NB4 (cell line): ENCODE data around the gene ELOA.

Experiments
- DNase-seq: peaks from one replicate; pipeline ENCODE4 v3.0.0; 2010; ENCODE audit warnings: low read depth
- H3K4me3 ChIP-seq: one replicate; pipeline ENCODE4 v1.5.1; 2011; ENCODE audit warnings: mild to moderate bottlenecking, low read depth, low read length, moderate library complexity
- MYC ChIP-seq: IDR thresholded peaks from 2 replicates; pipeline ENCODE4 v1.6.1; 2011; ENCODE audit warnings: low read depth, low read length
- POLR2A ChIP-seq: IDR thresholded peaks from 2 replicates; pipeline ENCODE4 v1.6.1; 2011; ENCODE audit warnings: mild to moderate bottlenecking; ENCODE audit not compliant: insufficient read length; ENCODE audit errors: extremely low read depth
- TF ChIP-seq, protein P1 (sequence below): IDR thresholded peaks from 2 replicates; pipeline ENCODE4 v1.6.1; 2011; ENCODE audit warnings: low read depth, low read length
- TF ChIP-seq, protein P2 (sequence below): IDR thresholded peaks from one replicate; pipeline ENCODE4 v1.5.1; 2012; ENCODE audit warnings: low read depth, low read length

Gene ELOA, protein sequence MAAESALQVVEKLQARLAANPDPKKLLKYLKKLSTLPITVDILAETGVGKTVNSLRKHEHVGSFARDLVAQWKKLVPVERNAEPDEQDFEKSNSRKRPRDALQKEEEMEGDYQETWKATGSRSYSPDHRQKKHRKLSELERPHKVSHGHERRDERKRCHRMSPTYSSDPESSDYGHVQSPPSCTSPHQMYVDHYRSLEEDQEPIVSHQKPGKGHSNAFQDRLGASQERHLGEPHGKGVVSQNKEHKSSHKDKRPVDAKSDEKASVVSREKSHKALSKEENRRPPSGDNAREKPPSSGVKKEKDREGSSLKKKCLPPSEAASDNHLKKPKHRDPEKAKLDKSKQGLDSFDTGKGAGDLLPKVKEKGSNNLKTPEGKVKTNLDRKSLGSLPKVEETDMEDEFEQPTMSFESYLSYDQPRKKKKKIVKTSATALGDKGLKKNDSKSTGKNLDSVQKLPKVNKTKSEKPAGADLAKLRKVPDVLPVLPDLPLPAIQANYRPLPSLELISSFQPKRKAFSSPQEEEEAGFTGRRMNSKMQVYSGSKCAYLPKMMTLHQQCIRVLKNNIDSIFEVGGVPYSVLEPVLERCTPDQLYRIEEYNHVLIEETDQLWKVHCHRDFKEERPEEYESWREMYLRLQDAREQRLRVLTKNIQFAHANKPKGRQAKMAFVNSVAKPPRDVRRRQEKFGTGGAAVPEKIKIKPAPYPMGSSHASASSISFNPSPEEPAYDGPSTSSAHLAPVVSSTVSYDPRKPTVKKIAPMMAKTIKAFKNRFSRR

DNA sequence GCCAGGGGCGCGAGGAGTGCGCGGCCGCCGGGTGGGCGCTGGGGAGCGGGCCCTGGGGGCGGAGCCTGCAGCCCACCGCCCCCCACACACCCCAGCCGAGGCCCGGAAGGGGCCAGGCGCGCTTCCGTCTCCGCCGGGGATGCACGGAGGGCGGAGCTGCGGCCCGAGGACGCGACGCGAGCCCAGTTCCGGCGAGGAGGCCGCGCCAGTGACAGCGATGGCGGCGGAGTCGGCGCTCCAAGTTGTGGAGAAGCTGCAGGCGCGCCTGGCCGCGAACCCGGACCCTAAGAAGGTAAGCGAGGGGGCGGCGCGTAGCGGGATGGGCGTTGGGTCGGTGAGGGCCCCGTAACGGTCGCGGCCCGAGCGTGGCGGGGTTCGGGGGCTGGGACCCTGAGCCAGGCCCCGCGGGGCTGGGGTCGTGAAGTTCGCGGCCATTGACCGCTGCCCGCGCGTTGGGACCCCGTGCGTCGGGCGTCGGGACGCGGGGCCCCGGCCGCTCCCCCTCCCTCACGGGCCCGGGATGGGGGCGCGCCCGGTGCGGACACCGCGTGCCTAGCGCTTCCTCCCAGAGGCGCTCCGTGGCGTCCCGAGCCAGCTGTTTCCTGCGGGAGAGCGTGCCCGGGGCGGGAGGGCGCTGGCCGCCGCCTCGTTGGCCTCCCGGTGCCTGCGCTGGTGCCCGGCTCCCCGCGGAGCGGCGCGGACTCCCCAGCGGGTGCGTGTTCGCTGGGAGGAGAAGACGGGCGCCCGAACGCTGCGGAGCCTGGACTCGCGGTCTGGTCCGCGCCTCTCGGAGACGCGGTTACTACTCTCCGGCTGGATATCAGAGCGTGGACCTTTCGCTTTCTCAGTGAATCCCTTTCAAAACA lies at the start of gene ELOA:
ELOA (plus strand) TSS at position 185 of the 866 bp plus-strand sequence; CDS start at position 218, 33 bp downstream.
- TF ChIP-seq, protein P1, sequence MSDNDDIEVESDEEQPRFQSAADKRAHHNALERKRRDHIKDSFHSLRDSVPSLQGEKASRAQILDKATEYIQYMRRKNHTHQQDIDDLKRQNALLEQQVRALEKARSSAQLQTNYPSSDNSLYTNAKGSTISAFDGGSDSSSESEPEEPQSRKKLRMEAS, result peak; percentile 58; the same call in 1 of the 2 replicates
- TF ChIP-seq POLR2A (peak; percentile 79), MYC (peak; percentile 71)
- TF ChIP-seq, protein P2, sequence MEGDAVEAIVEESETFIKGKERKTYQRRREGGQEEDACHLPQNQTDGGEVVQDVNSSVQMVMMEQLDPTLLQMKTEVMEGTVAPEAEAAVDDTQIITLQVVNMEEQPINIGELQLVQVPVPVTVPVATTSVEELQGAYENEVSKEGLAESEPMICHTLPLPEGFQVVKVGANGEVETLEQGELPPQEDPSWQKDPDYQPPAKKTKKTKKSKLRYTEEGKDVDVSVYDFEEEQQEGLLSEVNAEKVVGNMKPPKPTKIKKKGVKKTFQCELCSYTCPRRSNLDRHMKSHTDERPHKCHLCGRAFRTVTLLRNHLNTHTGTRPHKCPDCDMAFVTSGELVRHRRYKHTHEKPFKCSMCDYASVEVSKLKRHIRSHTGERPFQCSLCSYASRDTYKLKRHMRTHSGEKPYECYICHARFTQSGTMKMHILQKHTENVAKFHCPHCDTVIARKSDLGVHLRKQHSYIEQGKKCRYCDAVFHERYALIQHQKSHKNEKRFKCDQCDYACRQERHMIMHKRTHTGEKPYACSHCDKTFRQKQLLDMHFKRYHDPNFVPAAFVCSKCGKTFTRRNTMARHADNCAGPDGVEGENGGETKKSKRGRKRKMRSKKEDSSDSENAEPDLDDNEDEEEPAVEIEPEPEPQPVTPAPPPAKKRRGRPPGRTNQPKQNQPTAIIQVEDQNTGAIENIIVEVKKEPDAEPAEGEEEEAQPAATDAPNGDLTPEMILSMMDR, result no peak
- DNase-seq, result peak; percentile 87
- peak within 1 kb of the TSS; percentile 88 for H3K4me3 ChIP-seq

DNA sequence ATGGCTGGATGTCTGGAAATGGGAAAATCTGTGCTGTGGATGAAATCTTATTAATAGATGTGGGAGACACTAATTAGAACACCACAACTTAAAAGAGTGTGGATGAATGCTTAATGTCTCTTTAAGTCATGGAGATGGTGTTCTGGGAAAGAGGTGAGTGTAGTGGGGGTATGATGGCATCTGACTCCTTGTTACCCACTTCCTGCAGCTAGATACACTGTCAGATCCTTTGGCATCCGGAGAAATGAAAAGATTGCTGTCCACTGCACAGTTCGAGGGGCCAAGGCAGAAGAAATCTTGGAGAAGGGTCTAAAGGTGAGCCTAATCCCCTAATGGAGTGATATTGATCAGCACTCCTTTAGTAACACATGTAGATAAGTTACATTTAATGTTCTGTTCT lies 49.7 kb upstream of the ELOA start:
- peak overlapping the region; percentile 98 for H3K4me3 ChIP-seq
- no peak for DNase-seq
- no peak for TF ChIP-seq POLR2A
- TF ChIP-seq, protein P1, result no peak
- TF ChIP-seq MYC, result no peak
- TF ChIP-seq, protein P2, result no peak

DNA sequence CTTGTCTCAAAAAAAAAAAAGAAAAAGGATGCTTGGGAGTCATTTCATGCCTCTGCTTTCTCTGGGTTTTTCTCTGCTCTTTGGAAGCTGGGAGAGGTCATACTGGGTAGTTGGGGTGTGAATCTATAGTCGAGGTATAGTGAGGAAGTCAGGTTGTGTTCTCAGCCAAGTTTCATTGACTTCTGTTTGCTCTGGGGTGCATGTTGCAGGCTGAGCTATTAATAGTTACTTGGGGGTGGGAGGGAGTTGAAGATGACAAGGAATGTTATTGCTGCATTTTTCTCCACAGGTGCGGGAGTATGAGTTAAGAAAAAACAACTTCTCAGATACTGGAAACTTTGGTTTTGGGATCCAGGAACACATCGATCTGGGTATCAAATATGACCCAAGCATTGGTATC lies 48.9 kb upstream of the ELOA start:
- H3K4me3 ChIP-seq, result peak overlapping the region; percentile 98
- DNase-seq, result no peak
- TF ChIP-seq, protein P1, result no peak
- no peak for TF ChIP-seq POLR2A
- no peak for TF ChIP-seq MYC
- TF ChIP-seq, protein P2, result no peak

DNA sequence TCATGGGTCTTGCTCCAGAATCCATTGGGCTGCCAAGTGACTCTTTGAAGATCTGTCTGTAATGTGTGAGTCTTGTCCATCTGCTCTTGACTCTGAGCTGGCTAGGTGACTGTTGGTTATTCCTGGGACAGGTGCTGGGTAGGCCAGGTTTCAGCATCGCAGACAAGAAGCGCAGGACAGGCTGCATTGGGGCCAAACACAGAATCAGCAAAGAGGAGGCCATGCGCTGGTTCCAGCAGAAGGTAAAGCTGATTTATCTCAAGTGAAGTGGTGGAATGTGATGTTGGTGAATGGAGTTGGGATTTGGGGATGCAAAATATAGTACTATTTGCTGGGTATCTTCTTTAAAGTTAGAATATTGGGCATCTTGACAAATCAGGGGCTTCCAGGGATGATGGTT lies 47.6 kb upstream of the ELOA start:
- DNase-seq, result no peak
- TF ChIP-seq, protein P1, result no peak
- TF ChIP-seq MYC (no peak), POLR2A (no peak)
- TF ChIP-seq, protein P2, result no peak
- peak overlapping the region; percentile 98 for H3K4me3 ChIP-seq

DNA sequence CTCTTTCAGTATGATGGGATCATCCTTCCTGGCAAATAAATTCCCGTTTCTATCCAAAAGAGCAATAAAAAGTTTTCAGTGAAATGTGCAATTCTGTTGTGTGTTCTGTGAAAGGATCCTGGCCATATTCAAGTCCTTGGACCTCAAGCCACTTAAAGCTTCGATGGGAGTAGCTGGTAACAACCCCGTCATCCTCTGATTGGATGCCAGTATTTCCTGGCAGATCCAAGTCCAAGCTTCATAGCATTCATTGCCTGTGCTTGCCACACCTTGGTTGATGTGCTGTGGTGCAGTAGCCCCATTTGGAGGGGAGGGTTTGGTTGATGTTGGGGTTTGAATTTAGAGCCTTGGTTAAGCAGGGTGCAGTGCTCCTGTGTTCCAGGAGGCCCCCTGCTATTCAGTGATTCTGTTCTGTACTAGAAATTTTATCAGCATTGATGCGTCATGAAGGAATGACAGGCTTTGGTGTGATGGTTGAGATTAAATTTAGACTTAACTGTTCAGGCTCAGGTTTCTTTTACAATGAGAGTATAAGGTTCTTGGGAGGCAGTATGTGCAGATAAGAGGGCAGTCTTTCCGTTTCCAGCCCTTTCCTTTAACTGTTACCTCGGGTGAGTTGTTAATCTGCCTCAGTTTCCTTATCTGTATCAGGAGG lies 46.8 kb upstream of the ELOA start:
- DNase-seq, result no peak
- TF ChIP-seq POLR2A (no peak), MYC (no peak)
- TF ChIP-seq, protein P2, result no peak
- TF ChIP-seq, protein P1, result no peak
- H3K4me3 ChIP-seq, result peak overlapping the region; percentile 98
